Measurements from ENCODE around the gene SCG2. TPM values are rescaled to one million over a fixed set of nuclear protein-coding genes. Genes with fewer than 3 reads are reported as not detected.

Gene SCG2
- total and polyA plus RNA-seq, 12 donors, result 0.04 to 0.86 (median 0.18) TPM; not detected in 4

- Histone ChIP-seq H3K27ac (no peak overlapping the region), H3K9me3 (no peaks in the 10 kb centered on the region), H3K4me1 (peaks cover 0 to 8% (median 0%) of the 10 kb centered on the region in 9 donors), H3K4me3 (no peak overlapping the region), H3K36me3 (no peaks in the 10 kb centered on the region), H3K27me3 (peaks cover 0 to 2% (median 0%) of the 10 kb centered on the region in 7 donors)
- ATAC-seq, result no peak
- WGBS, 2 donors, result 68 to 73% methylated on average over 2 of the region's 2 CpGs
- DNase-seq, result no peak
- intact Hi-C loops (cut with DNase I), result loop anchor here in 1 of 10 donors (10.0 kb wide), 1 partner anchor 115 kb away; no protein-coding TSS in a partner anchor
- no peak for TF ChIP-seq CTCF (IDR thresholded peaks at IDR 0.05)
Observed at GRCh38 chr2:223589901-223590300, 12.3 kb downstream of the SCG2 start.

- 61 to 63% methylated on average over 3 of the region's 3 CpGs for WGBS, 2 donors
- H3K4me3 ChIP-seq, result no peak overlapping the region
Observed at GRCh38 chr2:223588251-223588650, 13.9 kb downstream of the SCG2 start.

GRCh38 chr2:223587301-223587700 lies 14.9 kb downstream of the SCG2 start:
- no peak overlapping the region for H3K27ac ChIP-seq
- no peaks in the 10 kb centered on the region for H3K9me3 ChIP-seq
- DNase-seq (no peak), ATAC-seq (no peak)
- no peak for TF ChIP-seq CTCF (IDR thresholded peaks at IDR 0.05)
- no peak overlapping the region for H3K4me3 ChIP-seq
- peaks cover 0 to 8% (median 0%) of the 10 kb centered on the region in 9 donors for H3K4me1 ChIP-seq
- intact Hi-C loops (cut with DNase I), result no loop called here
- H3K36me3 ChIP-seq, result no peaks in the 10 kb centered on the region
- WGBS, 2 donors, result 72% methylated on average over 3 of the region's 3 CpGs
- H3K27me3 ChIP-seq, result no peaks in the 10 kb centered on the region

More at GRCh38 chr2:223588251-223588650, 13.9 kb downstream of the SCG2 start:
- H3K27ac ChIP-seq, result no peak overlapping the region
- intact Hi-C loops (cut with DNase I), result no loop called here
- no peaks in the 10 kb centered on the region for H3K36me3 ChIP-seq
- no peaks in the 10 kb centered on the region for H3K27me3 ChIP-seq
- no peak for ATAC-seq
- no peak for TF ChIP-seq CTCF (IDR thresholded peaks at IDR 0.05)
- H3K9me3 ChIP-seq, result no peaks in the 10 kb centered on the region
- H3K4me1 ChIP-seq, result peaks cover 0 to 8% (median 0%) of the 10 kb centered on the region in 9 donors
- no peak for DNase-seq

- Histone ChIP-seq H3K27ac (no peak overlapping the region), H3K4me3 (no peak overlapping the region), H3K4me1 (peaks cover 0 to 9% (median under 1%) of the 10 kb centered on the region in 9 donors), H3K9me3 (no peaks in the 10 kb centered on the region), H3K36me3 (no peaks in the 10 kb centered on the region), H3K27me3 (no peaks in the 10 kb centered on the region)
- 34 to 42% methylated on average over 2 of the region's 2 CpGs for WGBS, 2 donors
- intact Hi-C loops (cut with DNase I), result no loop called here
- no peak for ATAC-seq
- DNase-seq, result no peak
- no peak for TF ChIP-seq CTCF (IDR thresholded peaks at IDR 0.05)
Observed at GRCh38 chr2:223586261-223586660, 15.9 kb downstream of the SCG2 start.
